Measurements from ENCODE around the gene SPATS2. TPM values are rescaled to one million over a fixed set of nuclear protein-coding genes. Genes with fewer than 3 reads are reported as not detected.

Gene SPATS2
- total and polyA plus RNA-seq, 2 of the 4 experiments (the other 2 are of a cell fraction), result 50.6 to 63.3 TPM

GRCh38 chr12:49562831-49563230 lies 195.6 kb downstream of the SPATS2 start:
- ChIA-PET CTCF (no interaction called here), POLR2A (ENCODE audit: unreplicated experiment) (no interaction called here)
- no peak overlapping the region for H3K4ac ChIP-seq (ENCODE audit: low read depth, low read length)
- H4K8ac ChIP-seq (ENCODE audit: low read depth in 2 of 2, low read length in 2 of 2), result no peak overlapping the region
- H2BK15ac ChIP-seq (ENCODE audit: low read depth, low read length), result no peak overlapping the region
- no CpG with 5 or more reads among the region's 6 CpGs for WGBS, 2 experiments (ENCODE audit: extremely low coverage in 2 of 2, insufficient read length in 1 of 2)
- no peak overlapping the region for H3K4me3 ChIP-seq (ENCODE audit: insufficient read depth, low read depth, low read length)
- H2AK9ac ChIP-seq (replicated peaks; ENCODE audit: low read depth, low read length, poor library complexity), result no peak overlapping the region
- H2BK120ac ChIP-seq (ENCODE audit: low read depth, low read length), result no peak overlapping the region
- peaks cover 2% of the 10 kb centered on the region; the same call in 1 of the 2 replicates for H3K4me1 ChIP-seq (ENCODE audit: control insufficient read depth, insufficient read depth, low read length)
- no peak for TF ChIP-seq FOS (IDR thresholded peaks at IDR 0.05; ENCODE audit: low read depth, low read length)
- TF ChIP-seq MAZ (IDR thresholded peaks at IDR 0.05; ENCODE audit: borderline replicate concordance, low read depth, low read length), result no peak
- no peak for TF ChIP-seq POLR2A (IDR thresholded peaks at IDR 0.05; ENCODE audit: low read depth, low read length)
- no peak for TF ChIP-seq MAFK (IDR thresholded peaks at IDR 0.05; ENCODE audit: low read depth, low read length)
- TF ChIP-seq CEBPB (IDR thresholded peaks at IDR 0.05; ENCODE audit: low read depth, low read length), result no peak
- TF ChIP-seq RCOR1 (IDR thresholded peaks at IDR 0.05; ENCODE audit: insufficient replicate concordance, low read length), result no peak
- no peak for TF ChIP-seq BHLHE40 (IDR thresholded peaks at IDR 0.05; ENCODE audit: low read depth, low read length)
- no peak for TF ChIP-seq RFX5 (IDR thresholded peaks at IDR 0.05; ENCODE audit: low read depth, low read length)
- no peak for TF ChIP-seq RAD21 (IDR thresholded peaks at IDR 0.05; ENCODE audit: low read length)
- no peak for TF ChIP-seq SMC3 (IDR thresholded peaks at IDR 0.05; ENCODE audit: low read depth, low read length)
- no peak for TF ChIP-seq USF2 (IDR thresholded peaks at IDR 0.05; ENCODE audit: low read depth, low read length)
- H3K36me3 ChIP-seq (ENCODE audit: control insufficient read depth, insufficient read depth, low read length), result peaks cover 54% of the 10 kb centered on the region
- no peak overlapping the region for H3K4me2 ChIP-seq (ENCODE audit: low read depth, low read length)
- no TSS peak for BruUV-seq (replicated peaks)
- no peak overlapping the region for H3K23ac ChIP-seq (ENCODE audit: low read depth, low read length)
- no peaks in the 10 kb centered on the region for H3K27me3 ChIP-seq (ENCODE audit: control insufficient read depth, insufficient read depth, low read length)
- in situ Hi-C loops (cut with MboI; ENCODE audit: low sequenced_read_pairs), result no loop called here
- H3K79me1 ChIP-seq (ENCODE audit: low read depth in 1 of 2, low read length in 2 of 2), result peaks cover 28 to 31% of the 10 kb centered on the region in 2 experiments
- H4K91ac ChIP-seq (ENCODE audit: insufficient read depth, low read depth, low read length), result no peak overlapping the region
- H3K9me1 ChIP-seq (ENCODE audit: insufficient read depth, low read length), result 0 out of 2 replicates have a peak, but pooled peaks cover 3% of the 10 kb centered on the region
- intact Hi-C loops (cut with micrococcal nuclease), result no loop called here
- H2AK5ac ChIP-seq (ENCODE audit: low read depth, low read length), result no peak overlapping the region
- H3K14ac ChIP-seq (replicated peaks; ENCODE audit: low read depth, low read length), result no peak overlapping the region
- DNase-seq, result no peak
- H3K56ac ChIP-seq (ENCODE audit: extremely low read depth, insufficient read depth, low read length), result no peak overlapping the region
- ATAC-seq (ENCODE audit: low read depth), result no peak
- no peak overlapping the region for H4K5ac ChIP-seq (ENCODE audit: low read depth, low read length)
- no peak overlapping the region for H2BK5ac ChIP-seq (ENCODE audit: low read depth, low read length, poor library complexity, severe bottlenecking)
- no peak overlapping the region for H3K18ac ChIP-seq (ENCODE audit: low read depth, low read length)
- no peak overlapping the region for H3K27ac ChIP-seq (ENCODE audit: insufficient read depth, low read length)
- H4K20me1 ChIP-seq (ENCODE audit: insufficient read depth, low read length), result peaks cover 4% of the 10 kb centered on the region; the same call in 1 of the 2 replicates
- dilution Hi-C loops (cut with HindIII; ENCODE audit: low sequenced_read_pairs, unreplicated experiment), result no loop called here
- no peak overlapping the region for H3K9ac ChIP-seq (ENCODE audit: low read depth, low read length)
- H2AFZ ChIP-seq (replicated peaks; ENCODE audit: low read length, poor library complexity), result no peak overlapping the region
- H2BK20ac ChIP-seq (ENCODE audit: low read depth, low read length), result no peak overlapping the region
- H3K9me3 ChIP-seq (ENCODE audit: control insufficient read depth, insufficient read depth, low read length), result no peaks in the 10 kb centered on the region

Measured in IMR-90 (cell line).